ENCODE results near the gene ANAPC10.
"Not testable (repeated sequence)": the region's sequence is repeated elsewhere in the genome, so short reads cannot be mapped to it uniquely, and the experiment has no call there.

Gene ANAPC10

DNA sequence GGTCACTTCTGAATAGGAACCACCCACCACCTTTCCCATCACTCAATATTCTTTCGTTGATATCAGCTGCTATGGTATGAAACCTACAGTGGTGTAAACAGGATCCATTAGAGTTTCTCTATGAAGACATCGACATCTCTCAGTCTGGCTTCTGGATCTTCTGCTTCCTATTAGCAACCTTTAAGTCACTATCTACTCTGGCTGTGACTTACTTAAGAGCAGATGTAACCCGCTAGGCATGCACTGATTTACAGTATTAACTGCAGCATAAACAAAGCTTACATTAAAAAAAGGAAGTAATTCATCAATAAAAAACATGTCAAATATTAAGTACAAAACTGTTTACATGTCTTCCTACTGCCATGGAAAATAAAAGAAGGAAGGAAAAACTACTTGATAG, 96.4 kb downstream of the ANAPC10 start:
- no peaks in the 10 kb centered on the region for H3K4me1 ChIP-seq (ENCODE audit: control insufficient read depth, insufficient read depth, low read depth, low read length)
- no peak overlapping the region for H3K27ac ChIP-seq (ENCODE audit: low read length, poor library complexity, severe bottlenecking)
- no peaks in the 10 kb centered on the region for H3K9me3 ChIP-seq (ENCODE audit: control insufficient read depth, low read length)
- no peak overlapping the region for H3K4ac ChIP-seq (ENCODE audit: low read depth in 1 of 2, low read length in 2 of 2)
- H3K14ac ChIP-seq (ENCODE audit: low read length in 2 of 2): no peak overlapping the region
- no peak overlapping the region for H2BK5ac ChIP-seq (ENCODE audit: low read depth, low read length, poor library complexity, severe bottlenecking)
- H3K79me1 ChIP-seq (replicated peaks; ENCODE audit: low read length, poor library complexity, severe bottlenecking): no peaks in the 10 kb centered on the region
- no peak overlapping the region for H2BK120ac ChIP-seq (ENCODE audit: low read depth, low read length)
- H2BK12ac ChIP-seq (ENCODE audit: low read length in 2 of 2): no peak overlapping the region
- no peak overlapping the region for H3K18ac ChIP-seq (ENCODE audit: low read depth in 1 of 2, low read length in 2 of 2)
- WGBS: 65% methylated on average over 3 of the region's 3 CpGs
- no peak overlapping the region for H3K23ac ChIP-seq (ENCODE audit: low read length in 2 of 2)
- no peak overlapping the region for H4K91ac ChIP-seq (ENCODE audit: low read length)
- no peak overlapping the region for H3K4me3 ChIP-seq (ENCODE audit: insufficient read depth in 1 of 2, low read depth in 1 of 2, low read length in 2 of 2)
- no peak overlapping the region for H4K8ac ChIP-seq (ENCODE audit: low read length)
- H3K27me3 ChIP-seq (ENCODE audit: control insufficient read depth in 1 of 2, insufficient read depth in 1 of 2, low read length in 2 of 2): no peaks in the 10 kb centered on the region
- no peak overlapping the region for H2BK15ac ChIP-seq (ENCODE audit: low read depth, poor library complexity, severe bottlenecking)
- no peak overlapping the region for H2AFZ ChIP-seq (ENCODE audit: low read depth, low read length)
- no peak overlapping the region for H2AK5ac ChIP-seq (ENCODE audit: low read length, severe bottlenecking)
- no peaks in the 10 kb centered on the region for H3K36me3 ChIP-seq (ENCODE audit: control insufficient read depth in 1 of 2, insufficient read depth in 2 of 2, low read depth in 1 of 2, low read length in 2 of 2)
- peak; percentile 54 for DNase-seq
- no peak overlapping the region for H3K4me2 ChIP-seq (ENCODE audit: low read length, poor library complexity, severe bottlenecking)
- H3K9ac ChIP-seq (ENCODE audit: low read length): no peak overlapping the region

DNA sequence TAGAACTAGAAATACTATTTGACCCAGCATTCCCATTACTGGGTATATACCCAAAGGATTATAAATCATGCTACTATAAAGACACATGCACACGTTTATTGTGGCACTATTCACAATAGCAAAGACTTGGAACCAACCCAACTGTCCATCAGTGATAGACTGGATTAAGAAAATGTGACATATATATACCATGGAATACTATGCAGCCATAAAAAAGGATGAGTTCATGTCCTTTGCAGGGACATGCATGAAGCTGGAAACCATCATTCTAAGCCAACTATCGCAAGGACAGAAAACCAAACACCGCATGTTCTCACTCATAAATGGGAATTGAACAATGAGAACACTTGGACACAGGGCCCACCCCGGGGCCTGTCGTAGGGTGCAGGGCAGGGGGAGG, 97.3 kb downstream of the ANAPC10 start:
- H4K8ac ChIP-seq (ENCODE audit: low read length); H4K91ac ChIP-seq (ENCODE audit: low read length); H2BK5ac ChIP-seq (ENCODE audit: low read depth, low read length, poor library complexity, severe bottlenecking); H3K14ac ChIP-seq (ENCODE audit: low read length in 2 of 2); H3K9me3 ChIP-seq (ENCODE audit: control insufficient read depth, low read length); DNase-seq; H3K27ac ChIP-seq (ENCODE audit: low read length, poor library complexity, severe bottlenecking); H2BK120ac ChIP-seq (ENCODE audit: low read depth, low read length); H3K4me1 ChIP-seq (ENCODE audit: control insufficient read depth, insufficient read depth, low read depth, low read length); H3K4me2 ChIP-seq (ENCODE audit: low read length, poor library complexity, severe bottlenecking); H3K9ac ChIP-seq (ENCODE audit: low read length); H3K79me1 ChIP-seq (replicated peaks; ENCODE audit: low read length, poor library complexity, severe bottlenecking); H3K27me3 ChIP-seq (ENCODE audit: control insufficient read depth in 1 of 2, insufficient read depth in 1 of 2, low read length in 2 of 2); H2BK15ac ChIP-seq (ENCODE audit: low read depth, poor library complexity, severe bottlenecking); H3K18ac ChIP-seq (ENCODE audit: low read depth in 1 of 2, low read length in 2 of 2); H3K23ac ChIP-seq (ENCODE audit: low read length in 2 of 2); H2AFZ ChIP-seq (ENCODE audit: low read depth, low read length); H3K4me3 ChIP-seq (ENCODE audit: insufficient read depth in 1 of 2, low read depth in 1 of 2, low read length in 2 of 2); H2BK12ac ChIP-seq (ENCODE audit: low read length in 2 of 2); H2AK5ac ChIP-seq (ENCODE audit: low read length, severe bottlenecking); H3K4ac ChIP-seq (ENCODE audit: low read depth in 1 of 2, low read length in 2 of 2); H3K36me3 ChIP-seq (ENCODE audit: control insufficient read depth in 1 of 2, insufficient read depth in 2 of 2, low read depth in 1 of 2, low read length in 2 of 2): not testable (repeated sequence)
- 100% methylated on average over 4 of the region's 5 CpGs for WGBS

DNA sequence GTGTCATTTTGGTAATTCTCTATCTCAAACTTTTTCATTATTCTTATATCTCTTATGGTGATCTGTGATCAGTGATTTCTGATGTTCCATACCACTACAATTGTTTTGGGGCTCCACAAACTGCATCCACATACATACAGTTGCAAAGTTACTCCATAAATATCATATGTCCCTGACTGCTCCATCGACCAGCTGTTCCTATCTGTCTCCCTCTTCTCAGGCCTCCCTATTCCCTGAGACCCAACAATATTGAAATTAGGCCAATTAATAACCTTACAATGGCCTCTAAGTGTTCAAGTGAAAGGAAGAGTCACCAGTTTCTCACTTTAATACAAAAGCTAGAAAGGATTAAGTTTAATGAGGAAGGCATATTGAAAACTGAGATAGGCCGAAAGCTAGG, 108.7 kb downstream of the ANAPC10 start:
- H3K23ac ChIP-seq (ENCODE audit: low read length in 2 of 2): no peak overlapping the region
- no peaks in the 10 kb centered on the region for H3K4me1 ChIP-seq (ENCODE audit: control insufficient read depth, insufficient read depth, low read depth, low read length)
- no peak overlapping the region for H3K27ac ChIP-seq (ENCODE audit: low read length, poor library complexity, severe bottlenecking)
- H3K9ac ChIP-seq (ENCODE audit: low read length): no peak overlapping the region
- H3K4me2 ChIP-seq (ENCODE audit: low read length, poor library complexity, severe bottlenecking): no peak overlapping the region
- H4K91ac ChIP-seq (ENCODE audit: low read length): no peak overlapping the region
- H3K4me3 ChIP-seq (ENCODE audit: insufficient read depth in 1 of 2, low read depth in 1 of 2, low read length in 2 of 2): no peak overlapping the region
- no peak overlapping the region for H2BK15ac ChIP-seq (ENCODE audit: low read depth, poor library complexity, severe bottlenecking)
- WGBS: 100% methylated on average over 1 of the region's 2 CpGs
- H2AK5ac ChIP-seq (ENCODE audit: low read length, severe bottlenecking): no peak overlapping the region
- no peaks in the 10 kb centered on the region for H3K79me1 ChIP-seq (replicated peaks; ENCODE audit: low read length, poor library complexity, severe bottlenecking)
- no peak overlapping the region for H3K18ac ChIP-seq (ENCODE audit: low read depth in 1 of 2, low read length in 2 of 2)
- no peak overlapping the region for H4K8ac ChIP-seq (ENCODE audit: low read length)
- no peak for DNase-seq
- no peak overlapping the region for H2AFZ ChIP-seq (ENCODE audit: low read depth, low read length)
- peaks cover 0 to 6% of the 10 kb centered on the region in 2 experiments for H3K36me3 ChIP-seq (ENCODE audit: control insufficient read depth in 1 of 2, insufficient read depth in 2 of 2, low read depth in 1 of 2, low read length in 2 of 2)
- H3K27me3 ChIP-seq (ENCODE audit: control insufficient read depth in 1 of 2, insufficient read depth in 1 of 2, low read length in 2 of 2): no peaks in the 10 kb centered on the region
- no peak overlapping the region for H3K14ac ChIP-seq (ENCODE audit: low read length in 2 of 2)
- H2BK5ac ChIP-seq (ENCODE audit: low read depth, low read length, poor library complexity, severe bottlenecking): no peak overlapping the region
- H2BK12ac ChIP-seq (ENCODE audit: low read length in 2 of 2): no peak overlapping the region
- no peak overlapping the region for H3K4ac ChIP-seq (ENCODE audit: low read depth in 1 of 2, low read length in 2 of 2)
- no peak overlapping the region for H2BK120ac ChIP-seq (ENCODE audit: low read depth, low read length)
- H3K9me3 ChIP-seq (ENCODE audit: control insufficient read depth, low read length): no peaks in the 10 kb centered on the region

- Histone ChIP-seq H2BK120ac (ENCODE audit: low read depth, low read length) (no peak overlapping the region), H4K8ac (ENCODE audit: low read length) (no peak overlapping the region), H3K4me1 (ENCODE audit: control insufficient read depth, insufficient read depth, low read depth, low read length) (no peaks in the 10 kb centered on the region), H3K36me3 (ENCODE audit: control insufficient read depth in 1 of 2, insufficient read depth in 2 of 2, low read depth in 1 of 2, low read length in 2 of 2) (no peaks in the 10 kb centered on the region), H2BK15ac (ENCODE audit: low read depth, poor library complexity, severe bottlenecking) (no peak overlapping the region), H3K4me2 (ENCODE audit: low read length, poor library complexity, severe bottlenecking) (no peak overlapping the region), H3K14ac (ENCODE audit: low read length in 2 of 2) (no peak overlapping the region), H2AFZ (ENCODE audit: low read depth, low read length) (no peak overlapping the region), H3K27ac (ENCODE audit: low read length, poor library complexity, severe bottlenecking) (no peak overlapping the region), H3K79me1 (replicated peaks; ENCODE audit: low read length, poor library complexity, severe bottlenecking) (no peaks in the 10 kb centered on the region), H3K4me3 (ENCODE audit: insufficient read depth in 1 of 2, low read depth in 1 of 2, low read length in 2 of 2) (no peak overlapping the region), H2BK5ac (ENCODE audit: low read depth, low read length, poor library complexity, severe bottlenecking) (no peak overlapping the region), H4K91ac (ENCODE audit: low read length) (no peak overlapping the region), H3K4ac (ENCODE audit: low read depth in 1 of 2, low read length in 2 of 2) (no peak overlapping the region), H2BK12ac (ENCODE audit: low read length in 2 of 2) (no peak overlapping the region), H3K18ac (ENCODE audit: low read depth in 1 of 2, low read length in 2 of 2) (no peak overlapping the region), H3K9me3 (ENCODE audit: control insufficient read depth, low read length) (peaks cover 4% of the 10 kb centered on the region), H3K23ac (ENCODE audit: low read length in 2 of 2) (no peak overlapping the region), H2AK5ac (ENCODE audit: low read length, severe bottlenecking) (no peak overlapping the region), H3K9ac (ENCODE audit: low read length) (no peak overlapping the region), H3K27me3 (ENCODE audit: control insufficient read depth in 1 of 2, insufficient read depth in 1 of 2, low read length in 2 of 2) (no peaks in the 10 kb centered on the region)
- 100% methylated on average over 1 of the region's 1 CpG for WGBS
- DNase-seq: no peak
These were observed 112.5 kb downstream of the ANAPC10 start for GRCh38 chr4:144985531-144985930.

Data from mesenchymal stem cell (in vitro differentiated cells and primary cell).